HG02938 (cell line): Measurements from ENCODE around the gene FMC1.
A peak's percentile ranks its signal among the peaks of the same experiment; 100 is the strongest.
"Not testable (repeated sequence)": the region's sequence is repeated elsewhere in the genome, so short reads cannot be mapped to it uniquely, and the experiment has no call there.

Experiments
- ATAC-seq: cut with Tn5 transposase; IDR thresholded peaks from one replicate; pipeline ENCODE4 v1.9.1; 2021; ENCODE audit warnings: mild to moderate bottlenecking, moderate library complexity; ENCODE audit not compliant: unreplicated experiment

Gene FMC1, protein sequence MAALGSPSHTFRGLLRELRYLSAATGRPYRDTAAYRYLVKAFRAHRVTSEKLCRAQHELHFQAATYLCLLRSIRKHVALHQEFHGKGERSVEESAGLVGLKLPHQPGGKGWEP

GRCh38 chr7:139341058-139341775, at the start of gene FMC1:
Gene FMC1 (plus strand): TSS chr7:139341337. CDS start chr7:139341385, 48 bp downstream.
- peak; percentile 40 for ATAC-seq

- ATAC-seq = no peak
Measured at GRCh38 chr7:139292821-139293220, 48.3 kb upstream of the FMC1 start.

DNA sequence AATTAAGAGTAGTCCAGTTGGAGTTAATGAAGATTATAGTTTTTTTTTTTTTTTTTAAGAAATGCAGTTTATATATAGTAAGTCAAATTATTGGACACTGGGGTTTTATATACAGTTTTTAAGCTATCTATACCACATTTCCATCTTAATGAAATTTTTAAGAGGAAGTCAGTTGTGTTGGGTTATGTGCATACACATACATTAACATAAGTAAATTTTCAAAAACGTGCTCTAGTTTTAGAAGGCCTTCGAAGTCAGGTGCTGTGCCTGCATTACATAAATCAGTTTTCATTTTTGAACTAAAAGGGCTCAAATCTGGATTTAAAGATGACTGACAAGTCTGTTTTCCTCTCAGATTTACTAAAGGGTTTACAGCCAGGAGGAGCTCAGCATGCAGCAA, 47.6 kb upstream of the FMC1 start:
- no peak for ATAC-seq

- ATAC-seq = no peak
Measured at GRCh38 chr7:139294241-139294640, 46.9 kb upstream of the FMC1 start.

GRCh38 chr7:139294951-139295575, 46.1 kb upstream of the FMC1 start:
- ATAC-seq = no peak

GRCh38 chr7:139297795-139298194, 43.3 kb upstream of the FMC1 start:
- ATAC-seq = no peak

DNA sequence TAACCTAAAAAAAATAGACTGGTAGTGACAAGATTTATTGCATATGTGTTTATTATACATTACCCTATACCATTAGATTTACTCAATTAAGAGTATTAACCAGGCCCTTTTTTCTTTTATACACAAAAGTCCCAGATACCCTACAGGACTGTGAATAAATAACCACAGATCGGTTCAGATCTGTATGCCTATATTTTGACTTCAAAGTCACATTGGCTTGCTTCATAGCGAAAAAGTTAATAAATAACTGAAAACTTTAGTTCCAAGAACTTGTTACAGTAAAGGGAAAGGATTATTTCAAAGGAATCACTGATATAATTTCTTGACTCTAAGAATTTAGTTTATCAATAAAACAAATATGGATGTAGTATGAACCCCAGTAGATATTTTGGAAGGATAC, 41.8 kb upstream of the FMC1 start:
- no peak for ATAC-seq

- ATAC-seq = no peak
Measured at GRCh38 chr7:139300390-139300789, 40.7 kb upstream of the FMC1 start.

GRCh38 chr7:139304517-139304916, 36.6 kb upstream of the FMC1 start:
- ATAC-seq = no peak

DNA sequence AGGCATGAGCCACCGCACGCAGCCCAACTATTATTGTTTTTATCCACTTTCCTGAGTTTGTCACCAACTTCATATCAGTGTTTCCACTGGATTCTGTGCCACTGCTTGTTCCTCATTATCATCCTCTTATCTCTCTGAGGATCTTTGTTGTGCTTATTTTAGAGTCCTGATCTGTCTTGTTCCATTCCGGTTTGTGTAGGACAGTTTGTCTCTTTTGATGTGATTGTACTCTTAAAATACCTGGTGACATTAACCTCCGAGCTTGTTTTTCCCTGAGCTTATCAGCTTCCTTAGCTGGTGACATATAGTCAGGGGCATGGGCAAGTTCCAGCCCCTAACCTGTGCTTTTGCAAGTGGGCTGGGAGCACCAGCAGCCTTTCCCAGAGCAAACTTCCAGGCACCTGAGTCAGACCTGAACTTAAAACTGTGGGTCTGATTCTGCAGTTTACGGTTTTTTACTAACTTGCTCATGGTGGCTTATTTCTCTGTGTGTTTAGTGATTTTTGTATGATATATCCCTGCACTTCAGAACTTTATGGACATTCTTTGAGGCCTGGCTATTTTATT, 23.1 kb upstream of the FMC1 start:
- no peak for ATAC-seq

GRCh38 chr7:139321071-139321745, 19.9 kb upstream of the FMC1 start:
- no peak for ATAC-seq

GRCh38 chr7:139324709-139325108, 16.4 kb upstream of the FMC1 start:
- not testable (repeated sequence) for ATAC-seq

DNA sequence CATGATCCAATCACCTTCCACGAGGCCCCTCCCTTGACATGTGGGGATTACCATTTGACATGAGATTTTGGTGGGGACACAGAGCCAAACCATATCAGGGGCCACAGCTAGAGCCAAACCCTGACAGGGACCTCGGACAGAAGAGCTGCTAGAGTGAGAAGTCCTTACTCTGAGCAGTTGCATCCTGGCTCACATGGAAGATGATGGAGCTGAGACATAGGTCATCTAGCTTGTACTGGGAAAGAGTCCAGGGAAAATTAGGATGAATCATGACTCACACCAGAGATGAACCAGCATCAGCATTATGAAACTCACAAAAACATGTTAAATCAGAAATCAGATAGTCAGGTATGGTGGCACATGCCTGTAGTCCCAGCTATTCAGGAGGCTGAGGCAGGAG, 12.8 kb upstream of the FMC1 start:
- ATAC-seq = no peak

GRCh38 chr7:139329119-139329518, 12.0 kb upstream of the FMC1 start:
- no peak for ATAC-seq

DNA sequence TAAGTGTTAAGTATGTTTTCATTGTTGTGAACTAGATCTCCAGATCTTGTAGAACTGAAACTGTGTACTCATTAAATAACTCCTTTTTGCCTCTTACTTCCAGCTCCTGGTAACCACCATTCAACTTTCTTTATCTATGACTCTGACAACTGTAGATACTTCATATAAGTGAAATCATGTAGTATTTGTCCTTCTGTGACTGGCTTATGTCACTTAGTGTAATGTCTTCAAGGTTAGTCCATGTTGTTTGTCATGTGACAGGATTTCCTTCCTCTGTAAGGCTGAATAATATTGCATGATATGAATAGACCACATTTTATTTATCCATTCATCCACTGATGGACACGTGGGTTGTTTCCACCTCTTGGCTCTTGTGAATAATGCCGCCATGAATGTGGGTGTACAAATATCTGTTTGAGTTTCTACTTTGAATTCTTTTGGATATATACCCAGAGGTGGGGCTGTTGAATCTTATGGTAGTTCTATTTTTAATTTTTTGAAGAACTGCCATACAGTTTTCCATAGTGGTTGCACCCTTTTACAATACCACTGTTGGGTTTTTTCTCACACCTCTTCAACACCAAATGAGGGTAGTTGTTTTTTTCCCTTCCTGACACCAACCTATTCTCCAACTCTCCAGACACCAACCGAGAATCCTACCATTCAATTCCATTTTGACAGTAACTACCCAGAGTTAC, 10.7 kb upstream of the FMC1 start:
- no peak for ATAC-seq

DNA sequence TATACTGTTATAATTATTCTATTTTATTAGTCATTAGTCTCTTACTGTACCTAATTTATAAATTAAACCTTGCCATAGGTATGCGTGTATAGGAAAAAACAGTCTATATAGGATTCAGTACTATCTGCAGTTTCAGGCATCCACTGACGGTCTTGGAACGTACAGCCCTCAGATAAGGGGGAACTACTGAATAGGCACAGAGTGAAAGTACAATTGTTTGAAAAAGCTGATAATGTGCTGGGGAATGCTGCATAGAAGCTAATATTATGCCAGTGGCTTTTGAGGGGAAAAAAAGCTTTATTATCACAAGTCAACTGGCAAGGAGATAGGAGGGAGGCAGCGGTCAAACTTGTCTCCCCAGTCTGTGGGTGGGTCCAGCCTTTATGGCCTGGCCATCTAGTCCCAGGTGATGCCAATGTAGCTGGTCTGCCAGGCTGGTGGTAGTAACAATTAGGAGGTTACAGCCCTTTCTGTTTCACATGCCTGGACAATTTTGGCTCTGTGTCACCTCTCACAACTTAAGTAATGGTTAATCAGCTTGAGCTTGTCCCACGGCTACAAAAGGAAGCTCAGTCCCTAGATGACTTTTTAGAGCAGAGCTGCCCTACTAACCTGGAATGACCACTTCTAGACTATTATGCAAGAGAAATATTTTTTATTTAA, 8.3 kb upstream of the FMC1 start:
- no peak for ATAC-seq

GRCh38 chr7:139333443-139333842, 7.7 kb upstream of the FMC1 start:
- ATAC-seq = not testable (repeated sequence)

DNA sequence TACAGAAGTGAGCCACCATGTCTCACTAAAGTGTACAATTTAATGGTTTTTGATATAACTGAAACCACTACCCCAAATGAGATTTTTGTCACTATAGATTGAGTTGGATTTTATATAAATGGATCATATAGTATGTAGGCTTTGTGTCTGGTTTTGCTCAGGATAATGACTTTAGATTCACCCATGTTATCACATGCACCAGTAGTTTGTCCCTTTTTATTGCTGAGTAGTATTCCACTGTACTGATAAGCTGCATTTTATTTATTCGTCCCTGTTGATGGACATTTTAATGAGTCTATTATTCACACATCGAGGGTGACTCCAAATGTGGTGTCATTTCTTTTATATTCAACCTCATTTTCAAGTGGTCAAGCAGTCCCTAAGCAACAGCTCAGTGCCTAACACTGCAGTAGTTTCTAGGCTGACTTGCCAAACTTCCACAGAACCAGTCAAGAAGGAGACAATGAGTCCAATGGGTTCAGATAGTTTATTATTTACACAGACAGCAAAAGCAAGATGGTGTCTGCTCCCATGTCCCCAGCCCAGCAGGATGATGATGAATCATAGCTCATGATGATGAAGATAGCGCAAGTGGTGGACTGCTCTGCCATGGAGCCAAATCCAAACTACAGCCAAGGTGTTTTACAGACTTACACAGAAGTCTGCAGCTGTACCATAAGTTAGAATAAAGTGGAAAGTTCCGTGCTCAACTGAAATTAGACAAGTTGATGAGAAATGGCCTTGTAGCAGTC, 6.6 kb upstream of the FMC1 start:
- no peak for ATAC-seq

DNA sequence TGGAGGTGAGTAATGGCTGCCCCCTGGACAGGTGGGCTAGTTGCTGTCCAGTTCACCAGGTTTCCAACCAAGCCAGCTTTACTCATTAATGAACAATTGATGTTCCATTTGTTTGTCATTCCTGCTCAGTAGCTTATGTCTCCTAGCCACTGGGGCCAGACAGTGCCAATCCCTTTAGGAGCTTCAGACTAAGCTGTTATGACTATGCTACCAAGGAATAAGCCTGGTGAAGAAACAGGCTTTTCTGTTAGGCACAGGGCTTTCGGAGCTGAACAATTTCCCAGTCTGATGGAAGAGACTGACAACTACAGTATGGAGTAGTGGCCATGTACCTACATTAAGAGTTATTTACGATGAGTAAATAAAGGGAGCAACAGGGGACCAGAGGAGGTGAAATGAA, 2.1 kb upstream of the FMC1 start:
- ATAC-seq = no peak

GRCh38 chr7:139339698-139340036, 1.5 kb upstream of the FMC1 start:
- no peak for ATAC-seq
